GM18519 (cell line): ENCODE measurements around the gene MTG1.
"Not testable (repeated sequence)": the region's sequence is repeated elsewhere in the genome, so short reads cannot be mapped to it uniquely, and the experiment has no call there.

Experiments
- ATAC-seq: cut with Tn5 transposase; IDR thresholded peaks from one replicate; pipeline ENCODE4 v1.9.1; 2021; ENCODE audit warnings: mild to moderate bottlenecking, moderate library complexity; ENCODE audit not compliant: unreplicated experiment, low FRiP score

Gene MTG1

DNA sequence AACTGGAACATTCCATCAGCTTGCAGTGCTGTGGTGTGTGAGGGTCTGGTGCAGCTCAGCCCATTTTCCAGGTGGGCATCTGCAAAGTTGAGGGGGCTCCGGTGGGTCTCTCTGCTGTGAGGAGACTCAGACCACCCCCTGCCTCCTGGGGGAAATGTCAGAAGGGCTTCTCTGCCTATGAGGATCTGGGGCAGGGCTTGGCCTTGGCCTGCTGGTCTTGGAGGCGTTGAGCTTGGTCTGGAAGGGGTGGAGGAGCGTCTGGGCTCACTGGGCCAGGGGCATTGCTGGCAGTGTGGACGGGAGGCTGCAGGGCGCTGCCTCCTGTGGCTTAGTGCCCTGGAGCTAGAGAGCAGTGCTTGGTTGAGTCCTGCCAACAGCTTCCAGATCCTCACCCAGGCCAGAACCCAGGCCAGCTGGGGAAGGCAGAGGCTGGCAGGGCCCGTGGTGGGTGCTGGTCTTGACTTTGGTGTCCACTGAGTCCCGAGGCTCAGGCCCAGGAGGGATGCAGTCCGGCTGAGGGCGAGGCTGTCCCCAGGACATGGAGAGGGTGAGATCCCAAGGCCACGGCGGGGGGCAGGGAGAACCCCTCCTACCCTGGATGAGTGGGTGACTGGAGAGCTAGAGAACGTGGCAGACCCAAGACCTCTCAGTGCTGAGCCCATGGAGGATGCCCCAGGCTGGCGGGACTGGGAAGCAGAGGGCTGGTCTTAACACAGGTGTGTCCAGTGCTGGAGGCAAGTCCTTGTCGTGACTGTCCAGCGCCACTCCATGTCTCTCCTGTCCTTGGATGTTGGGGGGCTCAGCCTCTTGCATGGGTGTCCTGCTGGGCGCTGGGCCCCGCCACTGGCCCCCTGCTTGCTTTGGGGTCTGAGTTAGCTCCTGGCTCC lies 27.6 kb downstream of the MTG1 start:
- no peak for ATAC-seq

DNA sequence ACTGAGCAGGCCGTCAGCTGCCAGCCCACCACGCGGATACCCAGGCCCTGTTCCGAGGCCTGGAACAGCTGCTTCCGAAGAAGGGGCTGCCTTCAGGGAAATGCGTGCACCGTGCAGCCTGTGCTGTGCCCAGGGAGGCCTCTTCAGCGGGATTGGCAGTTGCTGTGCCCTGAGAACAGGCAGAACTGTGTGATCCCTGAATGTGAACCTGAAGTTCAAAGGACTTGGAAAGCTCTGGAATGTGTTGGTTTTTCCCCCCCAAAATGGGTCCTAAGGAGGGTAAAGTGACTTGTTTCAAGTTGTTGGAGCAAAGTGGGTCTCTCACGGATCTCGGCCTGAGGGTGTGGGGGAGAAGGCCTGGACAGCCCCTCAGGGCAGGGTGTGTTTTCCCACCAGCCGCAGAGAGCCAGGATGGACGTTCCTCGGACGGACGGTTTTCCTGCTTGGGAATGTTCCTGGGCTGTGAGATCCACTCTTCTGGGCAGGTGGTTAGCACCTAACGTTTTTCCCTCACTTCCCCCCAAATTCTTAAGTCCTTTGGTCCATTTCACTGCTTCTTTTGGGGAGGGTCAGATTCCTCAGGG lies 28.4 kb downstream of the MTG1 start:
- ATAC-seq: no peak

DNA sequence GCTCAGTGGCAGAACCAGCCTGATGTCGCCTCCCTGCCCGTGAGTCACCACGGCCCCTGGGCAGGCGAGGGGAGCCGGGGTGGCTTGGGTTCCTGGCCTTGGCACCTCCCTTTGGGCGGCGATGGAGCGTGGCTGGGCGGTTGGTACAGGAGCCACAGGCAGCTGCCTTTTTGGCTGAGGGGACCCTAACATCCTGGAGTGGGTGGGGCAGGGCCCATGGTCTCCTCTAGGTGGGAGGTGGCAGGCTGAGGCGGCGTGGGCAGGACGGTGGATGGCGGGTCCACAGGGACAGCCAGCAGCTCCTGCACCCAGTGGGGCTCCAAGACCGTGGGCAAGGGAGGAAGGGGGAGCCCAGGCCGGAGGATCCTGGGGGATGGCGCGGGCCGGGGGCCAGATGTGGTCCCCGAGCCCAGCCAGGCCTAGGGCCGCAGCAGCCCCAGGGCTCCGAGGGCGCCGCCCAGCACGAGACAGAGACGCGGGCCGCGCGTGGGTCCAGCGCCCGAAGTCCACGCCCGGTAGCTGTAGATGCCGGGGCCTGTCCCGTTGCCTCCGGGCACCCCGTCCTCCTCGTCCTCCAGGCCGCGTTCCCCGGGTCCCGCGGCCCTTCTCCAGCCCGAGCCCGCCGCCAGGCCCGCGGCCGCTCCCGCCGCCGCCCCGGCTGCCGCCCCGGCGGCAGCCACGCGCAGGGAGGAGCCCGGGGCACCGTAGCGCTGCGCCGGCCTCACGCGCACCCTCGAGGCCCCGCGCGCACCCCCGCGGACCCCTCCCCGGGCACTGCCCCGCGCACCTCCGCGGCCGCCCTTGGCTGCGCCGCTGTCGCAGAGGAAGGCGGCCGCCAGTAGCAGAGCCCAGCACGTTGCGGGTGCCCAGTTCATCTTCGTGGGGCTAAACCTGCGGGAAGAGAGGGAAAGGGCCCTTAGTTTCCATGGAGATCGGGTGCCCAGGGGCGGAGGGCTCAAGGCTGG lies 29.1 kb downstream of the MTG1 start:
- no peak for ATAC-seq

DNA sequence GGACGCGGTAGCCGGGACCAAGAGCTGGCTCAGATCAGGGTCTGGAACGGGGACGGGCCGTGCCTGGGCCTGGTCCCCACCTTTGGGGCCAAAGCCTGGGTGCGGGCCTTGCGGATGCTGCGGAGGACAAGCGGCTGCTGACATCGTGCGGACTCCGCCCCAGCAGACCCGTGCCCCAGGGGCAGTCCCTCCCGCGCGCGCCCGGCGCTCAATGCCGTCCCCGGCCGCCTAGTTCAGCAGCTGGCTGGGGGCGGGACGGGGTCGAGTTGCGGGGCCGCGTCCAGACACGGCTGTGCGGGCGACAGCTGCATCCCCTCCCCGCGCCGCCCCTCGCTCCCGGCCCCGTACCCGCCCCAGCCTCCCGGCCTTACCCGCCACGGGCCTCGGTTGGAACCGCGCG lies 30.1 kb downstream of the MTG1 start:
- not testable (repeated sequence) for ATAC-seq

DNA sequence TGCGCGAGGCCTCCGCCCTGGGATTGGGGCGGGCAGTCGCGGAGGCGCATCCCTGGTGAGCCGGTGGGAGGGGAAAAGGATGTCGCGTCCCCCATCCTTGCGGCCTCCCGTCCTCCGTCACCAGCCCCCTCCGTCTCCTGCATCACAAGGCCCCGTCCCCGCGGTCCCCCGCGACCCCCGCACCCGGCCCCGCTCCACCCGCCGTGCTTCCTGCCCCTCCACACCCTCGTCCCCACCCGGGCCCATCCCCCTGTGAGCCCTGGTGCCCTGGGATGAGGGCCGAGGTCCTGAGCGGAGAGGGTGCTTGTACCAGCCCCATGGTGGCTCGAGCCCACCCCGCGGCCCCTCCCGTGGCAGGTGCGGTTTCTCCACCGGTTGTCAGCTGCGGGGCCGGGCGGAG lies 30.6 kb downstream of the MTG1 start, which contains the start of gene SPRN:
Gene SPRN (minus strand): TSS at position 25 of the 400 bp plus-strand sequence. CDS start 944 bp downstream, outside the sequence.
- ATAC-seq: not testable (repeated sequence)

DNA sequence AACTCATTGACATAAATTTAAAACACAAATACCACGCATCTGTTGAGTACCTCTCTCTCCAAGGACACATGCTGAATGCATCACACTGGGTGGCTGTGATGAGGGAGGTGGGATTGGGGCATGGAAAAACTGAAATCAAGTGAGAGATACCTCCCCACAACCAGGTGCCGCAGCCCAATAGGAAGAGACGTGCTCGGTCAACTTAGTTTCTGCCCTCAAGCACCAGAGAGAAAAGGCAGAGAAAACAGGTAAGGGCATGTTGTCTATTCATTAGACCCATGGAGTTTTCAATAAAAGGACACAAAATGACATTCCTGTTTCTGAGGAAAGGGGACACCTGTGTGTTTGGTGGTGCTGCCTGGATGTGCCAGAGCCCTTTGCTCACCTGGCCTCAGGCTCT lies 35.6 kb downstream of the MTG1 start:
- not testable (repeated sequence) for ATAC-seq

DNA sequence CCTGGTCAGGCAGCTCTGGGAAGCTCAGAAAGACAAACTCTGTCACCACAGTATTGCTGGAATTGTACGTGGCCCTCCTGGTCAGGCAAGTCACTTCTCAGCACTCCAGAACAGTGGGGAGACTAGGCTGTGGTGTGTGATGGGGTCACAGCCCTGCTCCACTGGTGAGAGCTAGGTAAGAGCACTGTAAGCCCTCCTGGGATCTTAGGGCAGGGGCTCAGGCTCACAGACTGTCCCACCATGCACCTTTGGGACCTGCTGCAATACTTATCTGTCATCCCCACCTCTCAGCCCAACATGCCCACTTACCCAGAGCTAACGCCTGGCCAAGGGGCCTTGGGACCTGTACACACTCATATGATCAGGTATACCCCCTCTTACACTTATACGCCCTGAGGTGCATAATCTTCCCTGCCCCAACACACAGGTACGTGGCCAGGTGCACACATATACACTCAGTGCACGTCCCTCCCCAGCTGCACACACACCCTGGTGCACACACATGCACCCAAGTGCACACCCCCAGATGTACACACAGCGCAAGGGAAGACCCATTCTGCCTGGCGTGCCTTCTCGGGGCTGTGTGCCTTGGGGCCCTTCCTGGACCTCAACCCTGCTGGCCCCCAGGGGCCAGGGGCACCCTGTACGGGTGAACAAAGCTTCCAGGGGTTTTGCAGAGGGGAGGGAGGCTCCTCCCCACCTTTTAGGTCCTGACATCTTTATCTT lies 38.1 kb downstream of the MTG1 start:
- ATAC-seq: not testable (repeated sequence)

DNA sequence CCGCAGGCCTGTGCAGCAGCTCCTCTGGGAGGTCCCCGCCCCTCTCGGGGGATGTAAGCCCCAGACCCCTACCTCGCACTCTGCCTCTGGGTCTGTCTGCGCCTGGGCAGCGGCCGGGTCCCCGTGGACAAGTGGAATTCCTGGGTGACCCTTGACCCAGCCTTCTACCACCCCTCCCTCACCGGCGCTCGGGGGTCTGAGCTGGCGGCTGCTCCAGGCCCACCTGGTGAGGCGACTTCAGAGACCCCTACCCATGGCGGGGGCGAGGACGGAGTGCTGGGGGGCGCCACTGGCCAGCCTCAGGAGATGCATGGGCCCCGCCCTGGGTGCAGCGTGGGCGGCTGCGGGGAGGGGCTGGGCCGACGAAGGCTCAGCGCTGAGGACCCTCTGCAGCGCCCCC lies 38.8 kb downstream of the MTG1 start:
- ATAC-seq: not testable (repeated sequence)

DNA sequence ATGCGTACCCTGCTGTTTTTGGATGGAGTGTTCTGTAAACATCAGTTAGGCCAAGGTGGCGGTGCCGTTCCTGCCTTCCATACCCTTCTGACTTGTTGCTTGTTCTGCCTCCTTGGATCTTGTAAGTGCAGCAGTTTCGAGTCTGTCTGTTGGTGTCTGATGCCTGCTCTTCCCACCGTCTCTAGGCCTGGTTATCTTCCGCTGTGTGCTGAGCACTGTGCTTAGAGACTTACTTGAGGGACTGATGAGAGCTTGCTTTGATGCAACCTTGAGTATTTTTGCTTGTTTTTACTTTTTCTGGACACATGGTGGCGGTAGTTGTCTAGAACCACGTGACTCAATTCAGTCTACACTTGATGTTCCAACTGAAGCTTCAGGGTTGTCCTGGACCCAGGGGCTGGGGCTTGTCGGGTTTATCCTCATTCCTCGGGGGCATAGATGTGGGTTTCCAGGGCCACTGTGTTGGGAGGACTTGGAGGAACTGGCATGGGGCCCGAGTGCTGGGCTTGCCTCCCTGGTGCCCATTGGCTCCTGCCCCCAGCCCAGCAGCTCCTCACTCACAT lies 44.8 kb downstream of the MTG1 start:
- no peak for ATAC-seq

DNA sequence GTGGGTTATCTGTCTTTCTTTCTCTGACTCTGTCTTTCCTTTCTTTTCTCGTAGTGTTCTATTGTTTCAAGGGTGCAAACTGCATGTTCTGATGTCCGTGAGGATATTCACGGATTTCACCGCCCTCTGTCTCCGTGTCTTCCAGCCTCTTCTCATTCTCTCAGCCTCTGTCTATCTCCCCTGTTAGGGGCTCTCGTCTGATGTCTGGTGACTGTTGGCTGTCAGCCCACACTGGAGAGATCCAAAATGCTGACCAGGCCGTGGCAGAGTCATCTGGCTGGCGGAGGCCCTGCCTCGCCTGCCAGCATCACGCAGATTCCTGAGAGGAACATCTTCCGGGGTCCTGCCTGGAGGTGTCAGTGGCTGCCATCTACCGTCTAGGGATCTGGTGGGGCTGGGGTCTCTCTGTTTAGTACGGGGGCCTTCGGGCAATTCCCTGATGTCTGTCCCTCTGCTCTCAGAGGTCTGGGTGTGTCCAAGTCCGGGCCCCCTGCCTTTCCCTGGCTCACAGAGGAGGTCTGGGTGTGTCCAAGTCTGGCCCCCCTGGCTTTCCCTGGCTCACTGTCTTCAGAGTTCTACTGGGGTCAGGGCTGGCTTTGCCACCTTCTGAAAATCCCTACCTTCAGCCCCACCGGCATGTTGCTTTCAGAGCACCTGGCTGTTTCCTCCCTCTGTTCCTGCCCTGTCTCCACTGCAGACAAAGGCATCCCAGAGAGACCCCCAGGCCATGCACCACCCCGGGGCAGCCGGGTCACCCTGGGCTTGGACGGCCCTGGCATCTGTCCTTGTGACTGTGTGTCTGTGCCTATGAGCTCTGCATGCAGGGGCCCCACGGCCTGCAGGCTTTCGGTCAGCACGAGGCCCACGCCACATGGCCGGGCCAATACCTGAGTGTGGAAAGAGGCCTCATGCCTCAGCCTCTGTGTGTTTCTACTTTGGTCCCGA lies 45.8 kb downstream of the MTG1 start:
- no peak for ATAC-seq

DNA sequence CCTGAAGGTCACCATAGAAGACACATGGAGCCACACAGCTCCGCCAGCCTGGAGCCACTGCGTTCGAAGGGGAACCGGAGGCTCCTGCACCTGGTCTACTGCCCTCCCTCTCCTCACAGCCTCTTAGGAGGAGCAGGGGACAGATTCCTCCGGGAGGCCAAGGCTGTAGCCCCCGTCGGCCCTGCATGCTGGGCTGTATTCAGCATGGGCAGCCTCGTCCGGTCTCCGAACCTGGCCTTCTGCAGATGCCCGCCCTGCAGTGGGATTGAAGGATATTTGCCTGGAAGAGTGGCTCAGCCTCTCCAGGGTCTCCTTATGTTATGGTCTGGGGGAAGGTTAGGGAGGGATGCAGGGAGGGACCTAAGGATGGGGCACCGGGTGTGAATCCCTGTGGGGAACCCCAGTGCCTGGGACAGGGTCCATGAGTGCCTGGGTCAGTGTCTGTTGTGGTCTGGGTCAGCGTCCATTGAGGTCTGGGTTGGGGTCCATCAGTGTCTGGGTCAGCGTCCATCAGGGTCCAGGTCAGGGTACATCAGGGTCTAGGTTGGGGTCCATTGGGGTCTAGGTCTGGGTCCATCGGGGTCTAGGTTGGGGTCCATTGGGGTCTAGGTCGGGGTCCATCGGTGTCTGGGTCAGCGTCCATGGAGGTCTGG lies 46.8 kb downstream of the MTG1 start:
- no peak for ATAC-seq

DNA sequence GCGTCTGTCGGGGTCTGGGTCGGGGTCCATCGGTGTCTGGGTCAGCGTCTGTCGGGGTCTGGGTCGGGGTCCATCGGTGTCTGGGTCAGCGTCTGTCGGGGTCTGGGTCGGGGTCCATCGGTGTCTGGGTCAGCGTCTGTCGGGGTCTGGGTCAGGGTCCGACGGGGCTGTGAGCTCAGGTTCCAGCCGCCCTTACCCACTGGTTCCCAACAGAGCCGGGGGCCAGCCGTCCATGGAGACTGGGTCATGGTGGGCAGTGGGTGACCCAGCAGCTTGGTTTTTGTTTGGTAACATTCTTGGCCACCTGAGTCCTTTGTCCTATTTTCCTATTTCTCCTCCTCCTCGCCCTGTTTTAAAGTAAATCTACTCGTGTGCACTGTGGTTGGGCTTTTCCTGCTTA lies 47.4 kb downstream of the MTG1 start:
- ATAC-seq: not testable (repeated sequence)

DNA sequence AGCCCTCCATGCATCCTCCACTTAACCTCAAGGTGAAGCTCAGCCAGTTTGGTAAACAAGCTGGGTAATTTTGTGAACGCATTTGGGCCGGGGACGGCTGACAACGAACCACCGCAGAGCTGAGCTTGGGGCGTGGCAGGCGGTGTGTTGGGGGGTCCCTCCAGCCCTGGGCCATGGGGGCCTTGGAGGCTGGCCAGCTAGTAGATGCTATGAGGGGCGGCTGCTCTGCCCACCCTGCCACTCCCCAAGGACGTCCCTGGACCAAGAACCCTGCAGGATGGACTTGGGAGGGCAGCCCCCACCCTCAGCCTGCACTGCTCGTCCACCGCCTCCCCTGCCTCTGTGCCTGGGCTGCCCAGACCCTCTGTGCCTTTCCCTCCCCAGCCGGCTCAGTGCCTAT lies 47.8 kb downstream of the MTG1 start:
- no peak for ATAC-seq

DNA sequence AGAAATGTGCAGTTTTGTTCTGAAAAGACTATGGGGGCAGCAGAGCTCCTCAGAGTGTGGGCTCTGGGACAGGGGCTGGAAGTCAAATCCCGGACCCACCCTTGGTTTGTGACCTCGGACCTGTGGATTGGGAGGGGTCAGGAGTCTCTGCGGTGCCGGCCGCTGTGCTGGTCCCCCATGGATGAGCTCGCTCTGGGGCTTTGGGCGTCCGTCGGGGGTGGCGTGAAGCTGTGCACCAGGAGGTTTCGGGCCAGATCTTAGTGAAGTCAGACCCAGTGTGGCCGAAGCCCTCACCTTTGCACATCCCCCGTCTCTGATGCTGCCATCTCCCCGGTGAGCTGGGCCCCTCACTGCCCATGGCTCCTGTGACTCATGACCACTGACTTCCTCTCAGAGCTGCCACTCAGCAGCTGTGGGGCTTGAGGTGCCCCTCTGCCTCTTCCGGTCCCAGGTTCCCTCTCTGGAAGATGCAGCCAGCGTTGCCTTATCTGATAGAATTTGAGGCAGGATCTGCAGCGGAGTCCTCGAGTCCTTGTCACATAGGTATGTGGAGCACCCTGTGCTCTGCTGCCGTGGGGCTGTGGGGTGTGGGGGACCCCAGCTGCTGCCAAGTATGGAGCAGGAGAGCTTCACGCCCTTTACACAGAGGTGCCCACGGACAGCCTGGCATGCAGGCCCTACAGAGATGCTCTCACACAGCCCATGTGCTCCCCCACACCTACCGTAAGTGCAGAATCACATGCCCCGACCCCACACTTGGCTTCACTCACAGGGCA lies 48.4 kb downstream of the MTG1 start:
- ATAC-seq: no peak

DNA sequence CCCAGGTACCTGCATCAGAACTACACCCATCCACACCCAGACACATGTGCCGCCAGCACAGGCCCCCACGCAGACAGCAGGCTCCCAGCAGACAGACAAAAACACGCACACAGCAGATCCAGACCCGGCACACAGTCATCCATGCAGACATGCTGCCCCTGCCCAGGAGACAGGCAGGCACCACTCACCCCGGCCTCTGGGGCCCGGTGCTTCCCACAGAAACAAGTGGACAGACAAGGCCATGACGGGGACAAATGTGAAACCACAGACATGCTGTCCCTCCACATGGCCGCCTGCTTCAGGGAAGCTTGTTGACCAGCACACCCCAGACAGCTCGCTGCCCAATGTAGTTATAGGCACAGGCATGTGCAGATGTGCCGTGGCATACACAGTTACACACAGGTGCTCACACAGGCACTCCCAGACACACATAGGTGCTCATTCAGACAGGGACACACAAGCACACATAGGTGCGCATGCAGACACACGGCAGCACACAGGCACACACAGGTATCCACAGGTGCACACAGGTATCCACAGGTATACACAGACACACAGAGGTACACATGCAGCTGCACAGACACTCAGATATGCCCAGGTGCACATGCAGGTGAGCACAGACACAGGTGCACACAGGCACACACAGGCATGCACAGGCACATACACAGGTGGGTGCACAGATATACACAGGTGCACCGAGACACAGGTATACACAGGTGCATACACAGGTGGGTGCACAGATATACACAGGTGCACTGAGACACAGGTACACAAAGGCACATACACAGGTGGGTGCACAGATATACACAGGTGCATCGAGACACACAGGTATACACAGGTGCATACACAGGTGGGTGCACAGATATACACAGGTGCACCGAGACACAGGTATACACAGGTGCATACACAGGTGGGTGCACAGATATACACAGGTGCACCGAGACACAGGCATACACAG lies 49.3 kb downstream of the MTG1 start:
- no peak for ATAC-seq
